ENCODE results near the gene KRTAP10-12. TPM values are rescaled to one million over a fixed set of nuclear protein-coding genes. Genes with fewer than 3 reads are reported as not detected.

The KRTAP10-12 gene
- total RNA-seq, 2 experiments from 2014 or later: not detected

- Mint-ChIP-seq H3K27ac (no peak overlapping the region), H3K4me1 (ENCODE audit: low read depth) (no peaks in the 10 kb centered on the region), H3K4me3 (no peak overlapping the region), H3K9me3 (no peaks in the 10 kb centered on the region), H3K27me3 (peaks cover 45% of the 10 kb centered on the region), H3K36me3 (ENCODE audit: low read depth) (no peaks in the 10 kb centered on the region)
- no peaks in the 10 kb centered on the region for H3K36me3 ChIP-seq (ENCODE audit: insufficient read depth, low read length)
- ChIA-PET CTCF (no interaction called here), POLR2A (no interaction called here)
- H3K4me1 ChIP-seq (ENCODE audit: insufficient read depth, low read length): peaks cover 6% of the 10 kb centered on the region
- no peak overlapping the region for H3K4me3 ChIP-seq (ENCODE audit: low read length)
- intact Hi-C loops (cut with DNase I, micrococcal nuclease): no loop called here
- ATAC-seq (ENCODE audit: poor library complexity) (no peak), DNase-seq (no peak)
- H3K9me3 ChIP-seq (ENCODE audit: control insufficient read depth in 1 of 2, insufficient read depth in 1 of 2, low read length in 2 of 2): peaks cover 0 to 10% of the 10 kb centered on the region in 2 experiments
- H3K27me3 ChIP-seq (ENCODE audit: control insufficient read depth in 1 of 2, insufficient read depth in 2 of 2, low read length in 2 of 2): peaks cover 5 to 21% of the 10 kb centered on the region in 2 experiments
- no peak overlapping the region for H3K27ac ChIP-seq (ENCODE audit: low read depth in 1 of 2, low read length in 2 of 2)
- TF ChIP-seq CTCF (IDR thresholded peaks at IDR 0.05): no peak
These were observed 31.7 kb downstream of the KRTAP10-12 start for GRCh38 chr21:44728716-44729115.

- Mint-ChIP-seq H3K4me3 (no peak overlapping the region), H3K9me3 (no peaks in the 10 kb centered on the region), H3K27me3 (peaks cover 40% of the 10 kb centered on the region), H3K4me1 (ENCODE audit: low read depth) (no peaks in the 10 kb centered on the region), H3K27ac (no peak overlapping the region), H3K36me3 (ENCODE audit: low read depth) (no peaks in the 10 kb centered on the region)
- no peak overlapping the region for H3K4me3 ChIP-seq (ENCODE audit: low read length)
- H3K4me1 ChIP-seq (ENCODE audit: insufficient read depth, low read length): no peaks in the 10 kb centered on the region
- no peak for TF ChIP-seq CTCF (IDR thresholded peaks at IDR 0.05)
- intact Hi-C loops (cut with DNase I, micrococcal nuclease): no loop called here
- peaks cover 0 to 4% of the 10 kb centered on the region in 2 experiments for H3K9me3 ChIP-seq (ENCODE audit: control insufficient read depth in 1 of 2, insufficient read depth in 1 of 2, low read length in 2 of 2)
- H3K36me3 ChIP-seq (ENCODE audit: insufficient read depth, low read length): no peaks in the 10 kb centered on the region
- peaks cover 3 to 16% of the 10 kb centered on the region in 2 experiments for H3K27me3 ChIP-seq (ENCODE audit: control insufficient read depth in 1 of 2, insufficient read depth in 2 of 2, low read length in 2 of 2)
- ChIA-PET CTCF (no interaction called here), POLR2A (no interaction called here)
- DNase-seq (no peak), ATAC-seq (ENCODE audit: poor library complexity) (no peak)
- H3K27ac ChIP-seq (ENCODE audit: low read depth in 1 of 2, low read length in 2 of 2): no peak overlapping the region
These were observed 32.5 kb downstream of the KRTAP10-12 start for GRCh38 chr21:44729336-44730027.

- ChIA-PET POLR2A (no interaction called here), CTCF (interaction anchor here (1.4 kb wide), 1 partner anchor 220 kb away, joined by 4 read pairs; no protein-coding TSS in a partner anchor)
- intact Hi-C loops (cut with DNase I, micrococcal nuclease): no loop called here
- no peaks in the 10 kb centered on the region for H3K4me1 ChIP-seq (ENCODE audit: insufficient read depth, low read length)
- no peak overlapping the region for H3K4me3 Mint-ChIP-seq
- no peaks in the 10 kb centered on the region for H3K9me3 Mint-ChIP-seq
- no peak overlapping the region for H3K4me3 ChIP-seq (ENCODE audit: low read length)
- peaks cover 40% of the 10 kb centered on the region for H3K27me3 Mint-ChIP-seq
- H3K27ac ChIP-seq (ENCODE audit: low read depth in 1 of 2, low read length in 2 of 2): no peak overlapping the region
- H3K9me3 ChIP-seq (ENCODE audit: control insufficient read depth in 1 of 2, insufficient read depth in 1 of 2, low read length in 2 of 2): peaks cover 0 to 5% of the 10 kb centered on the region in 2 experiments
- H3K27me3 ChIP-seq (ENCODE audit: control insufficient read depth in 1 of 2, insufficient read depth in 2 of 2, low read length in 2 of 2): peaks cover under 1 to 13% of the 10 kb centered on the region in 2 experiments
- no peaks in the 10 kb centered on the region for H3K36me3 Mint-ChIP-seq (ENCODE audit: low read depth)
- H3K27ac Mint-ChIP-seq: no peak overlapping the region
- H3K36me3 ChIP-seq (ENCODE audit: insufficient read depth, low read length): no peaks in the 10 kb centered on the region
- no peak for DNase-seq
- no peak for ATAC-seq (ENCODE audit: poor library complexity)
- no peaks in the 10 kb centered on the region for H3K4me1 Mint-ChIP-seq (ENCODE audit: low read depth)
- no peak for TF ChIP-seq CTCF (IDR thresholded peaks at IDR 0.05)
These were observed 33.0 kb downstream of the KRTAP10-12 start for GRCh38 chr21:44730028-44730395.

Data from CD4-positive, alpha-beta T cell (primary cell).